HUDEP-2 (cell line): ENCODE data around the gene PIGT.

Experiments
- DNase-seq, 76 experiments: peaks; one replicate each; lab custom pipeline; 2025; ENCODE audit not compliant: unreplicated experiment in 76 of 76; lab: John Stamatoyannopoulos, UW

Gene PIGT

DNA sequence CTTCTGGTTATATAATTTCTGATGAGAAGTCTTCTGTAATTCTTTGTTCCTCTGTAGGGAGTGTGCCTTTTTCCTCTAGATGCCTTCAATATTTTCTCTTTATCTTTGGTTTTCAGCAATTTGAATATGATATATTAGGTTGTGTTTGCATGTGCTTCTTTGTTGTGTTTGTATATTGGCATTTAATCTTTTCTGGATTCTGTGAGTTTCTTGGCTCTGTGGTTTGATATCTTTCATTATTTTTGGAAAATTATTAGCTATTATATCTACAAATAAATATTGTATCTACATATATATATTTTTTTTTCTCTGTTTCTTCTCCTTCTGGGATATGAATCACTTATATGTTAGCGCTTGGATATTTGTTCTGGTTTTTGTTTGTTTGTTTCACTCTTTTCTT lies 16.9 kb upstream of the PIGT start:
- no peak for DNase-seq

DNA sequence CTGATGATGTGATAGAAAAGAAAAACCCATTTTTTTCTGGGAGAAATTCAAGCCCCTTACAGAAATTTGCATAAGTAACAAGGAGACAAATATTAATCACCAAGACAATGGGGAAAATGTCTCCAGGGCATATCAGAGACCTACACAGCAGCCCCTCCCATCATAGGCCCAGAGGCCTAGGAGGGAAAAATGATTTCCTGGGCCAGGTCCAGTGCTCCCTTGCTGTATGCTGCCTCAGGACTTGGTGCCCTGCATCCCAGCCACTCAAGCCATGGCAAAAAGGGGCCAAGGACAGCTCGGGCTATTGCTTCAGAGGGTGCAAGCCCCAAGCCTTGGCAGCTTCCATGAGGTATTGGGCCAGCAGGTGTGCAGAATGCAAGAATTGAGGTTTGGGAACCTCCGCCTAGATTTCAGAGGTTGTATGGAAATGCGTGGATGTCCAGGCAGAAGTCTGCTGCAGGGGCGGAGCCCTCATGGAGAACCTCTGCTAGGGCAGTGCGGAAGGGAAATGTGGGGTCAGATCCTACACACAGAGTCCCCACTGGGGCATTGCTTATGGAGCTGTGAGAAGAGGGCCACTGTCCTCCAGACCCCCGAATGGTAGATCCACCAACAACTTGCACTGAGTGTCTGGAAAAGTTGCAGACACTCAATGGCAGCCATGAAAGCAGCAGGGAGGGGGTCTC lies 15.5 kb upstream of the PIGT start:
- DNase-seq: no peak

- no peak for DNase-seq
Measured at GRCh38 chr20:45402946-45403345, 13.0 kb upstream of the PIGT start.

- no peak for DNase-seq
Measured at GRCh38 chr20:45404438-45404837, 11.5 kb upstream of the PIGT start.

- DNase-seq: peak in 27 of 76 experiments; percentile 8 to 68 (median 24)
Measured at GRCh38 chr20:45405571-45406259, 10.2 kb upstream of the PIGT start.

DNA sequence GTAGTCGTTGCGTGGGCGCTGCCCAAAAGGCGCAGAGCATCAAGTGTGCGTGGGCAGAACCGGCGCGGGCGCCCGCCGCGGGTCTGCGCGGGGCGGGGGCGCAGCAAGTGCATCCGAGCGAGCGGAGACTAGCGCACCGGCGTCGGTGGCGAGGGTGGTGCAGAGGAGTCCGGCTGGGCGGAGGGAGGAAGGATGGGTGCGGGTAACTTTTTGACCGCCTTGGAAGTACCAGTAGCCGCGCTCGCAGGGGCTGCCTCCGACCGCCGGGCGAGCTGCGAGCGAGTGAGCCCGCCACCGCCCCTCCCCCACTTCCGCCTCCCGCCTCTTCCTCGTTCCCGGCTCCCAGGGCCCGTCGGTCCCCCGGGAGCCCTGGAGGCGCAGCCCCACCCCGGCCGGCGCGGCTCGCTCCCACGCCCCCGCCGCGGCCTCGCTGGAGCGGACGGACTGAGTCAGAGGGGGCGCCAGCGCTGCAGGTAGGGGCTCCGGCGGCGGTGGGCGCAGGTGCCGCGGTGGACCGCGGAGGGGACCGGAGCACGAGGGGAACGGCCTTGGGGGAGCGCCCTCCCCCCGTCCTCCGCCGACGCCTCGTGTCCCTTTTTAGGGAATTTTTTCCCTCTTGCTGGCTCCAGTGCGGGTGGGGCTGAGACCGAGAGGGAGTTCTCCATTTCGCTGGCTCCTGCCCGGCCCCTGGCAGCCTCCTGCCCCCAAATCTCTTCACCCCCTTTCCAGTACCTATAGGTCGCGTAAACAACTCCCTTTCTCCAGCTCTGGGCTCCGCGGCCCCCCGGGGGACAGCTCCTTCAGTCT lies 9.5 kb upstream of the PIGT start:
- peak in 20 of 76 experiments; percentile 11 to 51 (median 32) for DNase-seq

DNA sequence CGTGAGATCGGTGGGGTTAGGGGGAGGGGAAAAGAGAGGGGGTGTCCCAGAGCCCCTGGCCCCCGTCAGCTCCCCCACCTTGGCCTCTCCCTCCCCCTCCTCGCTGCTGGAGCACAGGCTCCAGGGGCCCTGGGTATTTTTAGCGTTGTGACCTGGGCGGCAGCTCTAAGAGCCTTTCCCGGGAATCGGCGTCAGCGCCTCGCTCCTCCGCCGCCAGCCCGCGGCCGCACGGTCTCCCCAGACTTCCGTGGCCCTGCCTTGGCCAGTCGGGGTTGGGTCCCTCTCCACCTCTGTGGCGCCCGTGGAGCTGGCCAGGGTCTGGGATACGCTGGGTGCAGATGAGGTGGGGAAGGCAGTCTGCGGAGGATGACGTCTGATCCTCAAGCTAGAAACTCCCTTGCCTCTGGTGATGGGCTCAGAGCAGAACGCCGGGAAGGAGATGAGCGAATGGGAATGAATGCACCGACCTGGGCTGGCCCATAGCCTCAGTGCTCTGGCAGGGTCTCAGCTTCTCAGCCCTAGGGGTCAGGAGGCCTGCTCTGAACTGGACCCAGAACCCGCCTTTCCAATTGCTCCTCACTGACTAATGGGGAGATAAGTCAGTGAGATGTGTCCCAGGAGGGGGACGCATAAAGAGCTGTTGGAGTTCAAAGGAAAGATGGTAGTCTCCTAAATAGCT lies 8.7 kb upstream of the PIGT start:
- no peak for DNase-seq

GRCh38 chr20:45407783-45408645 lies 7.9 kb upstream of the PIGT start, which contains the start of gene DBNDD2:
Gene DBNDD2, plus strand, starts transcription at chr20:45408289. Its CDS starts 179 bp downstream, at chr20:45408468.
- peak in 6 of 76 experiments; percentile 12 to 40 (median 16) for DNase-seq

GRCh38 chr20:45408646-45409213 lies 7.2 kb upstream of the PIGT start:
- DNase-seq: no peak

GRCh38 chr20:45409521-45410272 lies 6.2 kb upstream of the PIGT start:
- no peak for DNase-seq

DNA sequence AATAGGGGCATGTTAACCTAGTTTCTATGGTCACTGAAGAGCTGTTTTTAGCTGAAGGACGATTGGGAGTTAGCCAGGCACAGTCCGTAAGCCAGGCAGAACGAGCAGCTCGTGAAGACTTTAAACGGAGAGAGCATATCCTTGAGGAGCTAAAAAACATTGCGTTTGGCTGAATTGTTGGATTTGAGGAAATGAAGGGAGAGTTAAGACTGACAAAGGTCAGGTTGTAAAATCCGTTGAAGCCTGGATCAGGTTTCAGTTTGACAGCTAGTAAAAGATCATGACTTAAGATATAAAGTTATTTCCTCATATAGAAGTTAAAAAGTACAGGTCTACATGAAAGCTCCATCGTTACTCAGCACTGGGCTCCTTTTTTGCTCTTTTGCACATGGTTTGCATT lies 5.1 kb upstream of the PIGT start:
- DNase-seq: no peak

- no peak for DNase-seq
Measured at GRCh38 chr20:45412653-45413052, 3.3 kb upstream of the PIGT start.

- DNase-seq: no peak
Measured at GRCh38 chr20:45413479-45413878, 2.5 kb upstream of the PIGT start.

DNA sequence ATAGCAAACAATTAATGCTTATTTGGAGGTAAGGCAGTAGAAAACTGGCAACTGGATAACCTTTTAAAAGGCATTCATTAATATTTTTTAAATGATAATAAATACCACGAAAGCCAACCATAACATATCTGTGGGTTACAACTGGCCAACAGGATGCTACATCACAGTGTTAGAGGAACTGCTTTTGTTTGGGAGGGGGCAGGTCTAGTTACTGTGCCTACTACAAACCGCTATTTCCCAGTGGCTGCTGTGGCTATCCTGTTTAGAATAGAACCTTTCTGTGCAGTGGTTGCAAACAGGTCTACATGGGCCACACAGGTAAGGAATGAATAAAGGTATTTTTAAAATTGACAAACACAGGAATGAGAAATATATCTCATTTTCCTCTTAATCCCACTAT lies 976 bp downstream of the PIGT start:
- DNase-seq: no peak

DNA sequence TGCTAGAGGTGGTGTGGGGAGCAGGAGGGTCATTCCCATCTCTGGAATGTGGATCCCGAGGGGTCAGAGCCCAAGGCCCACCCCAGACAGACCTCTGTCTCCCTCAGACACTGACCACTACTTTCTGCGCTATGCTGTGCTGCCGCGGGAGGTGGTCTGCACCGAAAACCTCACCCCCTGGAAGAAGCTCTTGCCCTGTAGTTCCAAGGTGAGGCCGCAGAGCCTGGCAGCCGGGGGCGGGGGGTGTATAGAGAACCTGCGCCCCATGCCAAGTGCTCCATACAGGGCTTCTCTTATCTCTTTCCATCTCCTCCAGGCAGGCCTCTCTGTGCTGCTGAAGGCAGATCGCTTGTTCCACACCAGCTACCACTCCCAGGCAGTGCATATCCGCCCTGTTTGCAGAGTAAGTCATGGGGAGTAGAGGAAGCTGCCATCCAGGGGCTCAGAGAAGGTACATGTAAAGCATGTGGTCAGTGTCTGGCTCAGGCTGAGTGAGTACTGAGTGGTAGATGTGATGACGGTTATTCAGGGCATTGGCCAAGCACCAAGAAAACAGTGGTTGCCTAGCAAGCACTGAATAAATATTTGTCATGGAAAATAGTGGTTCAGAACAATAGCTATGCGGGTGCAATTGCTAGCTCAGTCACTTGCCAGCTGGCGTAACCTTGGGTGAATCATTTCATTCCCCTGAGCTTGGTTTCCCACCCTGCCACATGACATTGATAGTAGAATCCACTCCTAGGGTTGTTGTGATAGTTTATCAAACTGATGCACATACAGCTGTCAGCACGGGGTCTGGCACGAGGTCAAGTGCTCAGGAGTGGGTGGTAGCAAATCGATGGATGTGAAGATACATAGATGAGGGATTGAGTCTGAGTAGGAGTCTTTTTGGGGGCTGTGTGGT lies 3.5 kb downstream of the PIGT start:
- peak in 75 of 76 experiments; percentile 42 to 99 (median 92) for DNase-seq

DNA sequence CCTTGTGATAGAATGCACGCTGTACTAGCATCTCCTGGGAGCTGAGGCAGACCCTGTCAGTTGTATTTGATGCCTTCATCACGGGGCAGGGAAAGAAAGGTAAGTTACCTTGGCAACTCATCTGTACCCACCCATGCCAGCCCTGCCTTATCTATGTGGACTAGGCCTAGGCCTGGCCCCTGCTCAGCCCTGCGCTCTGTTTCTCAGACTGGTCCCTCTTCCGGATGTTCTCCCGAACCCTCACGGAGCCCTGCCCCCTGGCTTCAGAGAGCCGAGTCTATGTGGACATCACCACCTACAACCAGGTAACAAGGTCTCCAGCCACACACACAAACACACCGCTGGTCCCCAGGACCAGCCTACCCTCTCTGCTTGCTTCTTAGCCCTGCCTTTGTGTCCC lies 4.2 kb downstream of the PIGT start:
- DNase-seq: peak in 28 of 76 experiments; percentile 58 to 87 (median 75)

DNA sequence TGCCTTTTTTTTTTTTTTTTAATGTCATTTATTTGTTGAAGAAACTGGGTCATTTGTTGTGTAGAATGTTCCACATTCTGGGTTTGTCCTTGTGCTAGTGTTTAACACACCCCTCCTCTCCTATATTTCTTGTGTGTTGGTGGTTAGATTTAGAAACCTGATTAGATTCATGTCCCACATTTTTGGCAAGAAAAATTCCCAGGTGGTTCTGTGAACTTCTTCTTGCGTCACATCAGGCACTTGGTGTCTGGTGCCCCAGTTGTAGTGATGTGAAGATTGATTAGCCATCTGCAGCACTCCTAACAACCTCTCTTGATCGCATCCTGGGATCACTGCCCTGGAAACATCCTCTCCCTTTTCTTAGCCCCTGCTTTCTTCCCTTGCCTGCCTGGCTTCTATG lies 7.8 kb downstream of the PIGT start:
- no peak for DNase-seq

DNA sequence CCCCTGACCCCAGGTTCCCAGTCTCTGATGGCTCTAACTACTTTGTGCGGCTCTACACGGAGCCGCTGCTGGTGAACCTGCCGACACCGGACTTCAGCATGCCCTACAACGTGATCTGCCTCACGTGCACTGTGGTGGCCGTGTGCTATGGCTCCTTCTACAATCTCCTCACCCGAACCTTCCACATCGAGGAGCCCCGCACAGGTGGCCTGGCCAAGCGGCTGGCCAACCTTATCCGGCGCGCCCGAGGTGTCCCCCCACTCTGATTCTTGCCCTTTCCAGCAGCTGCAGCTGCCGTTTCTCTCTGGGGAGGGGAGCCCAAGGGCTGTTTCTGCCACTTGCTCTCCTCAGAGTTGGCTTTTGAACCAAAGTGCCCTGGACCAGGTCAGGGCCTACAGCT lies 9.6 kb downstream of the PIGT start:
- DNase-seq: no peak
